Neural cell (in vitro differentiated cells): ENCODE measurements around the gene DGKZ. TPM values are rescaled to one million over a fixed set of nuclear protein-coding genes. Genes with fewer than 3 reads are reported as not detected.

Experiments
- H2AFZ ChIP-seq: fragments of 200-600, 300-800 bp; sonication (generic), shearing (Covaris generic); 2 replicates; pipeline ENCODE4 v1.6.0; 2014; ENCODE audit warnings: low read depth, mild to moderate bottlenecking, antibody characterized with exemption, low read length, moderate library complexity
- H3F3A ChIP-seq: fragments of 200-600 bp; shearing (Covaris generic); 2 replicates; pipeline ENCODE4 v1.6.1; 2016; ENCODE audit warnings: mild to moderate bottlenecking, moderate library complexity, mixed read lengths, antibody characterized with exemption, low read length; ENCODE audit not compliant: insufficient read depth, poor library complexity, severe bottlenecking
- H3K27ac ChIP-seq: fragments of 200-600, 300-800 bp; sonication (generic), shearing (Covaris generic); 2 replicates; pipeline ENCODE4 v1.5.1; 2014; ENCODE audit warnings: mild to moderate bottlenecking, low read length, moderate library complexity
- H3K27me3 ChIP-seq: fragments of 300-800, 200-600 bp; sonication (generic), shearing (Covaris generic); 2 replicates; pipeline ENCODE4 v1.6.0; 2014; ENCODE audit warnings: mild to moderate bottlenecking, low read depth, low read length, moderate library complexity; ENCODE audit not compliant: insufficient read depth
- H3K36me3 ChIP-seq: fragments of 300-800, 200-600 bp; sonication (generic), shearing (Covaris generic); 2 replicates; pipeline ENCODE4 v1.5.1; 2014; ENCODE audit warnings: mild to moderate bottlenecking, antibody characterized with exemption, low read length, moderate library complexity; ENCODE audit not compliant: insufficient read depth
- H3K4me2 ChIP-seq: fragments of 300-800, 200-600 bp; sonication (generic), shearing (Covaris generic); 2 replicates; pipeline ENCODE4 v1.6.0; 2014; ENCODE audit warnings: mild to moderate bottlenecking, low read length
- H3K4me3 ChIP-seq: fragments of 300-800, 200-600 bp; sonication (generic), shearing (Covaris generic); 2 replicates; pipeline ENCODE4 v1.5.1; 2014; ENCODE audit warnings: mild to moderate bottlenecking, low read length, moderate library complexity
- H3K79me2 ChIP-seq: fragments of 200-600 bp; shearing (Covaris generic); replicated peaks from 2 replicates; pipeline ENCODE4 v1.6.0; 2014; ENCODE audit warnings: mild to moderate bottlenecking, low read length, moderate library complexity; ENCODE audit not compliant: insufficient read depth
- H3K9ac ChIP-seq: fragments of 300-800, 200-600 bp; sonication (generic), shearing (Covaris generic); 2 replicates; pipeline ENCODE4 v1.6.1; 2016; ENCODE audit warnings: mild to moderate bottlenecking, low read length, mixed read lengths
- H3K9me2 ChIP-seq: fragments of 200-600 bp; shearing (Covaris generic); 2 replicates; pipeline ENCODE4 v1.6.1; 2016; ENCODE audit warnings: mild to moderate bottlenecking, low read length, mixed read lengths; ENCODE audit not compliant: insufficient read depth
- H3K9me3 ChIP-seq: fragments of 200-600, 300-800 bp; sonication (generic), shearing (Covaris generic); 2 replicates; pipeline ENCODE4 v1.6.1; 2016; ENCODE audit warnings: mild to moderate bottlenecking, mixed run types, low read length, moderate library complexity, mixed read lengths
- H4K20me1 ChIP-seq: fragments of 200-600 bp; shearing (Covaris generic); 2 replicates; pipeline ENCODE4 v1.6.1; 2016; ENCODE audit warnings: mild to moderate bottlenecking, mixed run types; ENCODE audit not compliant: insufficient read depth
- CTCF ChIP-seq: fragments of 450-650 bp; IDR thresholded peaks from 2 replicates; pipeline ENCODE4 v1.5.1; 2014; ENCODE audit warnings: antibody characterized with exemption, mild to moderate bottlenecking, moderate library complexity; ENCODE audit not compliant: poor library complexity, severe bottlenecking
- EP300 ChIP-seq: fragments of 450-650 bp; conservative IDR thresholded peaks from 2 replicates; pipeline ENCODE4 v1.6.1; 2014; ENCODE audit warnings: antibody characterized with exemption, mild to moderate bottlenecking, moderate library complexity; ENCODE audit not compliant: poor library complexity, severe bottlenecking
- EZH2 ChIP-seq: fragments of 200-600, 300-800 bp; shearing (Covaris generic), sonication (generic); IDR thresholded peaks from 2 replicates; pipeline ENCODE4 v1.6.1; 2014; ENCODE audit warnings: antibody characterized with exemption, low read length, borderline replicate concordance, mild to moderate bottlenecking; ENCODE audit not compliant: insufficient read depth, poor library complexity, severe bottlenecking
- MXI1 ChIP-seq: fragments of 450-650 bp; conservative IDR thresholded peaks from 2 replicates; pipeline ENCODE4 v1.6.1; 2014; ENCODE audit warnings: antibody characterized with exemption, mild to moderate bottlenecking; ENCODE audit not compliant: poor library complexity, severe bottlenecking
- POLR2AphosphoS5 ChIP-seq: IDR thresholded peaks from 2 replicates; pipeline ENCODE4 v1.6.1; 2012
- RAD21 ChIP-seq: fragments of 450-650 bp; conservative IDR thresholded peaks from 2 replicates; pipeline ENCODE4 v1.6.1; 2014; ENCODE audit warnings: antibody characterized with exemption, mild to moderate bottlenecking, moderate library complexity
- REST ChIP-seq: IDR thresholded peaks from 2 replicates; pipeline ENCODE4 v1.6.1; 2012; ENCODE audit warnings: borderline replicate concordance
- SMC3 ChIP-seq: fragments of 450-650 bp; conservative IDR thresholded peaks from 2 replicates; pipeline ENCODE4 v1.6.1; 2014; ENCODE audit warnings: antibody characterized with exemption, mild to moderate bottlenecking, moderate library complexity; ENCODE audit not compliant: poor library complexity
- TAF1 ChIP-seq: IDR thresholded peaks from 2 replicates; pipeline ENCODE4 v1.6.1; 2012; ENCODE audit warnings: low read depth
- polyA plus RNA-seq: library from polyadenylated mRNA; depleted of rRNA; stranded (reverse); fragments of >200 nt; gene quantifications from 2 replicates; pipeline ENCODE4 v1.2.3, GENCODE V29; 2014

DGKZ gene
- polyA plus RNA-seq, 1 donor from 2014 or later: 55.7 TPM

- no peaks in the 10 kb centered on the region for H3K79me2 ChIP-seq
- H3K27ac ChIP-seq: no peak overlapping the region
- no peaks in the 10 kb centered on the region for H3K27me3 ChIP-seq
- H3F3A ChIP-seq: no peaks in the 10 kb centered on the region
- no peak overlapping the region for H3K4me3 ChIP-seq
- H4K20me1 ChIP-seq: no peaks in the 10 kb centered on the region
- H2AFZ ChIP-seq: no peak overlapping the region
- H3K9me2 ChIP-seq: no peaks in the 10 kb centered on the region
- no peak overlapping the region for H3K9ac ChIP-seq
- H3K9me3 ChIP-seq: no peaks in the 10 kb centered on the region
- no peaks in the 10 kb centered on the region for H3K36me3 ChIP-seq
- no peak overlapping the region for H3K4me2 ChIP-seq
- TF ChIP-seq TAF1 (no peak), SMC3 (no peak), RAD21 (no peak), POLR2AphosphoS5 (no peak), MXI1 (no peak), EP300 (no peak), CTCF (no peak), EZH2 (no peak), REST (no peak)
These were observed 67.6 kb downstream of the DGKZ start for GRCh38 chr11:46414879-46415278.

- no peak overlapping the region for H3K4me2 ChIP-seq
- H3K79me2 ChIP-seq: no peaks in the 10 kb centered on the region
- H3K36me3 ChIP-seq: no peaks in the 10 kb centered on the region
- H3K4me3 ChIP-seq: no peak overlapping the region
- H2AFZ ChIP-seq: no peak overlapping the region
- no peaks in the 10 kb centered on the region for H3K9me3 ChIP-seq
- H3K9me2 ChIP-seq: no peaks in the 10 kb centered on the region
- H4K20me1 ChIP-seq: no peaks in the 10 kb centered on the region
- TF ChIP-seq TAF1 (no peak), CTCF (no peak), MXI1 (no peak), REST (no peak), POLR2AphosphoS5 (no peak), EP300 (no peak), EZH2 (no peak), RAD21 (no peak), SMC3 (no peak)
- no peak overlapping the region for H3K27ac ChIP-seq
- no peak overlapping the region for H3K9ac ChIP-seq
- H3F3A ChIP-seq: no peaks in the 10 kb centered on the region
- H3K27me3 ChIP-seq: no peaks in the 10 kb centered on the region
These were observed 70.4 kb downstream of the DGKZ start for GRCh38 chr11:46417711-46418110.
